T-helper 2 cell treated with Interferon-gamma antibody and Interleukin-4, amounts not matched to agents 5 μg/mL and 100 μg/mL, for 36 hours (primary cell): ENCODE results near the gene LRRC4B.

ENCODE experiments used
- DNase-seq: peaks from one replicate; pipeline ENCODE4 v3.0.0; 2021; ENCODE audit warnings: low spot score
- H3K27ac Mint-ChIP-seq: one replicate; pipeline ENCODE4 v1.8.0; 2021; ENCODE audit warnings: mild to moderate bottlenecking, mixed read lengths
- H3K27me3 Mint-ChIP-seq: one replicate; pipeline ENCODE4 v1.8.0; 2021; ENCODE audit warnings: low read depth, mixed read lengths
- H3K36me3 Mint-ChIP-seq: one replicate; pipeline ENCODE4 v1.8.0; 2021; ENCODE audit warnings: low read depth, mixed read lengths
- H3K4me1 Mint-ChIP-seq: one replicate; pipeline ENCODE4 v1.8.0; 2021; ENCODE audit warnings: low read depth, mixed read lengths
- H3K4me3 Mint-ChIP-seq: one replicate; pipeline ENCODE4 v1.8.0; 2022; ENCODE audit warnings: mild to moderate bottlenecking, moderate library complexity, mixed read lengths
- H3K9me3 Mint-ChIP-seq: one replicate; pipeline ENCODE4 v1.8.0; 2021; ENCODE audit warnings: mixed read lengths

Gene LRRC4B

DNA sequence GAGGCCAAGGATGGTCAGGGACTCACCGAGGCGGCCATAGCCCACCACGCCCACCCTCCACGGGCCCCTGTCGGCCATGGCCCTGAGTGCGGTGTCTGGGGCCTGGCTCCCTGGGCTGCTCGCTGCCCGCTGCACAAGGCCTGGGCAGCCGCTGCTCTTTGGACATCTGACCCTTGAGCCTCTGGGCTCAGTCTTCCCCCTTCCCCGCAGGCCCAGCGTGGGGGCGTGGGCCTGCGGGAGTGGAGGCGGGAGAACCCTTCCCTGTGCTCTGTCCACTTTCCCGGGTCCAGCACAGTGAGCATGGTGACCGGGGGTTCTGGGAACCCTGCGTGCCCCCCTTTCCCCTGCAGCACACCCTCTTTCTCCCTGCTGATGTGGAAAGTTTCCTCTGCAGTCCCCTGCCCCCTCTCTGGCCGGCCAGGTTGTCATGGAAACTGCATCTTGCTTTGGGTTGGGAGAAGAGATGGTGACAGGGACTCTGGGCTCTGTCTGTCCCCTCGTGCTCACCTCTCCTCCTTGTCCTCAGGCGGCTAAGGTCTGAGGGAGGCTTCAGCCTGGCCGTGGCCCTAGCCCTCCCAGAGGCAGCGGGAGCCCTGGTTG, 54.4 kb downstream of the LRRC4B start, which contains the start of gene ASPDH:
TSS of gene ASPDH (minus strand) at position 168 of the 600 bp plus-strand sequence. CDS start at position 78, 90 bp downstream.
- H3K27me3 Mint-ChIP-seq, result no peaks in the 10 kb centered on the region
- H3K36me3 Mint-ChIP-seq, result peaks cover under 1% of the 10 kb centered on the region
- no peak for DNase-seq
- H3K4me3 Mint-ChIP-seq, result peak within 1 kb of the TSS; percentile 49
- peak within 1 kb of the TSS; percentile 57 for H3K27ac Mint-ChIP-seq
- H3K4me1 Mint-ChIP-seq, result peaks cover 11% of the 10 kb centered on the region
- no peaks in the 10 kb centered on the region for H3K9me3 Mint-ChIP-seq

DNA sequence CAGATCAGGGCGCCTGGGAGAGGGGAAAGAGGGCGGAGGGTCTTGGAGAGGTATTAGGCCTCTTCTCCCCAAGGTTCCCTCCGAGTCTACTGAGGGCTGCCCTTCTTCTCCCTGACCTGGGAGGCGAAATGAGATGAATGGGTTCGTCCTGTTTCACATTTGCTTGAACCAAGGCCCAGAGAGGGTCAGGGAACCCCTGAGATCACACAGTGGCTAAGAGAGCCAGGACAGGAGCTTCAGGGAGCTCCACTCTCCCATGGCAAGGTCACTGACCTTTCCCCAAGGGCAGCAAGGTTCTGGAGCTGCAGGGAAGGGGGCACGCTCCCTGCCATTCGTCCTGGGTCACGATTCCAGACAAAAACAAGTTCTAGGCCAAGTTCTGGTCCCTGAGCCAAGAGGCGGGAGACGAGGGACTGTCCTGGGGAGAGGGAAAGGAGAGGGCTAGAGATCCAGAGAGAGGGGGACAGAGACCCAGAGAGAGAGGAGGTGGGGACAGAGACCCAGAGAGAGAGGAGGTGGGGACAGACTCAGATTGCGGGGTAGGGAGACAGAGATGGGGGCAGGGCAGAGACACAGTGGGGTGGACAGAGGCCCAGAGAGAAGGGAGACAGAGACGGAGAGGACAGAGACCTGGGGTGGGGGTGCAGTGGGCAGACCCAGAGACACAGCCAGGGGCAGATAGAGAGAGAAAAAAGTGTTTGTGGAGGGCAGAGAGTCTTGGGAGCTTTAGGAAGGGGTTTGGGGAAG, 55.1 kb downstream of the LRRC4B start:
- H3K9me3 Mint-ChIP-seq, result no peaks in the 10 kb centered on the region
- no peak for DNase-seq
- peaks cover 11% of the 10 kb centered on the region for H3K4me1 Mint-ChIP-seq
- H3K27me3 Mint-ChIP-seq, result no peaks in the 10 kb centered on the region
- H3K36me3 Mint-ChIP-seq, result peaks cover 3% of the 10 kb centered on the region
- H3K27ac Mint-ChIP-seq, result peak overlapping the region; percentile 45
- H3K4me3 Mint-ChIP-seq, result peak overlapping the region; percentile 49

DNA sequence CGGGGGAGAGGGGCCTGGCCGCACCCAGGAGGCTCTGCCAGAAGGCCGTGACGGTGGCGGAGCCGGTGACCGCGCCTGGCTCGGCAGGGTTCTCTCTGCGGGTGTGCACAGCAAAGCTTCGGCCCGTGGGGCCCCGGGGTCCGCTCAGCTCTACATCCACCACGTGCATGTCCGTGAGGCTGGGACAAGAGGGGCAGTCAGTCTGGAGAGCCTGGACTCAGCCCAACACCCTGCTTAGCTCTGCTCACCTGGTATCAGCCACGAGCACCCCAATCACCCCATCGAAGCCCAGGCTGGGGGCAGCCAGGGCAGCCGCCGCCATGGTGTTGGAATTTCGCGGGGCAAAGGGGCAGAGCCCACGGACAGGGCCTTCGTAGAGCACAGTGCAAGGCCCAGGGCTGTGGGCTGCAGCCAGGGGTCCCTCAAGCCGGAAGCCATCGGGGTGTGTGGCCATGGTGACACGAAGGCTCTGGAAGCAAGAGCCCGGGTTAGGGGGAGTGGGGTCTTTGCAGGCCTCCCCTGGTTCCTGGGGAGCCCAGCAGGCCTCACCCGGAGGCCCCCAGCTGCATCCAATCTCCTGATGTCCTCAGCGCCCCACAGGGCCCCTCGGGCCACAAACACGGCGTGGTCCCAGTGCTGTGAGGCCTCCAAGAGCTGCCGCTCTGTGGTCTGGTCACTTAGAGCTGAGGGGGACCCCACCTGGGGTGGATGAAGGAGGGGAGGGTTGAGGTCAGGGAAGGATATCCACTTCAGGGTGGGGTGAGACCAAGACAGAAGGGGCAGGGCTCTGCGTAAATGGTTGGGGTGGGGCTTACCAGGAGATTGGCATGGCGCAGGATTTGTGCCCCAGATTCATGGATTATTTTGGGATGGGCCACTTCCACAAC, 55.9 kb downstream of the LRRC4B start:
- H3K9me3 Mint-ChIP-seq, result no peaks in the 10 kb centered on the region
- no peak for DNase-seq
- H3K27me3 Mint-ChIP-seq, result no peaks in the 10 kb centered on the region

DNA sequence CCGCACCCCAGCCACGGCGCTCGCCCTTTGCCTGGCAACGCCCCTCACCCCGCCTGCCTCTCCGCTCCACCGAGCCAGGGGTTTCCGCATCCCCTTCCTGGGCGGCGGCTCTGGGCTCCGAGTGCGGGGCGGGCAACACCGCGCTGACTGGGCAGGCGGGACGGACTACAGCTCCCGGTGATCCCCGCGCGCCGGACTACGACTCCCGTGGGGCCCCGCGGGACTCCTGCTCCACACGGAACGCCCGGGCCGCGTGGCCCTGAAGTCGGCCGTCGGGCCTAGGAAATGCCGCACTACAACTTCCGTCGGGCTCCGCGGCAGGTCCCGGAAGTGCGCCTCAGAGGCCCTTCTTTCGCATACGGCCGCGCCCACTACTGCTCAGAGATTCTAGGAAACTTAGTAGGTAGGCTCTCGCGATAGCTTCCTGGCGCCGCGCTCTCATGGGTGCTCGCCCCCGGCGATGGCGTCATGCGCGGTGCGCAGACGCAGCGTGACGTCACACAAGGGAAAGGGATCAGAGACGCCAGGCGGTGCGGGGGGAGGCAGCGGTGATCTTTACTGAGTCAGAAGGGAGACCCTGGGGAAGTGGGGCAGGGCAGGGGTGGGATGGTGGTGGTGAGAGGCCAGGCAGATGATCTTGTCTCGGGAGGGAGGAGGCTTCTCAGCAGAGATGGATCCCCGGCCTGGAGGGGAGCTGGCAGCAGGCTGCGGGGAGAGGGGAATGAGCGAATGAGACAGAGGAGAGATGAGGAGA, 57.0 kb downstream of the LRRC4B start, which contains the start of gene JOSD2:
TSS of gene JOSD2 (minus strand) at position 123 of the 754 bp plus-strand sequence. CDS start 760 bp downstream, outside the sequence.
- no peaks in the 10 kb centered on the region for H3K9me3 Mint-ChIP-seq
- H3K27me3 Mint-ChIP-seq, result no peaks in the 10 kb centered on the region
- peak within 1 kb of the TSS; percentile 100 for H3K27ac Mint-ChIP-seq
- H3K36me3 Mint-ChIP-seq, result peaks cover 3% of the 10 kb centered on the region
- peaks cover 11% of the 10 kb centered on the region for H3K4me1 Mint-ChIP-seq
- peak within 1 kb of the TSS; percentile 98 for H3K4me3 Mint-ChIP-seq
- peak; percentile 98 for DNase-seq

More for the DNA sequence above, 55.9 kb downstream of the LRRC4B start:
- Mint-ChIP-seq H3K36me3 (peaks cover 3% of the 10 kb centered on the region), H3K27ac (no peak overlapping the region), H3K4me1 (peaks cover 11% of the 10 kb centered on the region), H3K4me3 (no peak overlapping the region)

DNA sequence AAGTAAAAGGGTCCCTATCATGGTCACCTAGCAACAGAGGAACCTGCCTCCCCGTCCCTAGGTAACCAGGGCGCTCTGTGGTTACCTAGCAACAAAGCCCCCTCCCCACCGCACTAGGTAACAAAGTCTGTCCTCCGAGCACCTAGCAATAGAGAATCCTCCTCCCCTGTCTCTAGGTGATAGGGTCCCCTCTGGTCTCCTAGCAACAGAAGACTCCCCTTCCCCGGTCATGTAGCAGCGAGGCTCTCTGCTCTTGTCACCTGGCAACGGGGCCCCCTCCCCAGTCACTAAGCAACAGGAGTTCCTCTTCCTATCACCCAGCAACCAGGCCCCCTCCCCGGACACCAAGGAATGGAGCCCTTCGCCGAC, 57.6 kb downstream of the LRRC4B start:
- H3K36me3 Mint-ChIP-seq, result peaks cover 3% of the 10 kb centered on the region
- DNase-seq, result no peak
- H3K27ac Mint-ChIP-seq, result peak overlapping the region; percentile 100
- peak overlapping the region; percentile 98 for H3K4me3 Mint-ChIP-seq
- H3K4me1 Mint-ChIP-seq, result peaks cover 11% of the 10 kb centered on the region
- no peaks in the 10 kb centered on the region for H3K27me3 Mint-ChIP-seq
- H3K9me3 Mint-ChIP-seq, result no peaks in the 10 kb centered on the region

DNA sequence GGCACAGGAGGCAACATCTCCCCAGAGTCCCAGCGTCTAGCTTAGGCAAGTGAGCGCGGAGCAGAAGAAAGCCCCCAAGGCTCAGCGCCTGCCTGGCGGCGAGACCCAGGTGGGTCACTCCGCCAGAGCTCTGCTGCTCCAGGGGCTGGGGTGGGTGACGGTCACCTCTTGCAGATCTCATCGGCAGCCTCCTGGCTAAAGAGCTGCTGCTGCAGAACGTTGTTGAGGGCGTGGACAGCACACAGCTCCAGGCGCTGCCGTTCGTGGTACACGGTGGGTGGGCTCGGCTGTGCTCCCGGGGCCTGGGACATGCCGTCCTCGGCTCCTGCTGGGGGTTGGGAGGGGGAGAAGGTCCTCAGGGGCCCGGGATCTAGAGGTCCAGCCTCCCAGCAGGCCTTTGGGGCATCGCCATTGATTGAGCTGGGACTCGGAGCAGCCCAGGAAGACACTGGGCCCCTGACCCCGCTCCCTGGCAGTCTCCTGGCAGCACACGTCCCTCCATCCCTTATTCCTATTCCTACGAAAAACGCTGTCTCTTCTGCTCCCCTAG, 58.0 kb downstream of the LRRC4B start:
- H3K27ac Mint-ChIP-seq, result peak overlapping the region; percentile 100
- peak overlapping the region; percentile 98 for H3K4me3 Mint-ChIP-seq
- peaks cover 3% of the 10 kb centered on the region for H3K36me3 Mint-ChIP-seq
- H3K27me3 Mint-ChIP-seq, result no peaks in the 10 kb centered on the region
- H3K9me3 Mint-ChIP-seq, result no peaks in the 10 kb centered on the region
- H3K4me1 Mint-ChIP-seq, result peaks cover 11% of the 10 kb centered on the region
- DNase-seq, result no peak

DNA sequence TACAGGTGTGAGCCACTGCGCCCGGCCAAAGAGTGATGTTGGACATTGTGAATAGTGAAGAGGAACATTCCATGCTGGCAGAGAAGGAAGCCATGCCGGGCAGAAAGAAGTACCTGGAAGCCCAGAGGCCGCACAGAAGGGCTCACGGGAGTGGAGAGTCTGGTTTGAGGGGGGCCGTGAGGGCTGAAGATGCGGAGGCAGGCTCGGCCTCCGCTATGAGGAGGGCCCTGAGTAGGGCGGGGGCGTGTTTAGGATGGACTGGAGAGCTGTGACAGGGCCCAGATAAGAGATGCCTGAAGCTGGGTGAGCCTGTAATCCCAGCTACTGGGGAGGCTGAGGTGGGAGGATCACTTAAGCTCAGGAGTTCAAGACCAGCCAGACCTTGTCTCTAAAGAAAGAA, 58.9 kb downstream of the LRRC4B start:
- no peak for DNase-seq
- Mint-ChIP-seq H3K36me3 (peaks cover 3% of the 10 kb centered on the region), H3K27ac (peak overlapping the region; percentile 69), H3K4me1 (peaks cover 11% of the 10 kb centered on the region), H3K4me3 (peak overlapping the region; percentile 45), H3K9me3 (no peaks in the 10 kb centered on the region), H3K27me3 (no peaks in the 10 kb centered on the region)

DNA sequence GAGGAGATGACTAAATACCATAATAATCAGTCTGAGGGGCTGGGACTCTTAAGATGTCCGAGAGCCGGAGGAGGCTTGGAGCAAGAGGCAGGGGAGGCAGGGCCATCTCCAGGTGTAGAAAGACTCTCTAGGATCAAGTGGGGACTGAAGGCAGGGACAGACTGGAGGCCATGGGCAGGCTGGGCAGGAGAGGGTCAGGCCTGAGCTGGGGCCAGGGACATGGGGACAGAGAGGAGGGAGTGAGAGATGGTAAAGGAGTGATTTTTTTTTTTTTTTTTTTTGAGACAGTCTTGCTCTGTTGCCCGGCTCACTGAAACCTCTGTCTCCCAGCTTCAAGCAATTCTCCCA, 59.4 kb downstream of the LRRC4B start:
- peaks cover 11% of the 10 kb centered on the region for H3K4me1 Mint-ChIP-seq
- DNase-seq, result no peak
- H3K27ac Mint-ChIP-seq, result peak overlapping the region; percentile 66
- peak overlapping the region; percentile 27 for H3K4me3 Mint-ChIP-seq
- peaks cover 3% of the 10 kb centered on the region for H3K36me3 Mint-ChIP-seq
- no peaks in the 10 kb centered on the region for H3K9me3 Mint-ChIP-seq
- no peaks in the 10 kb centered on the region for H3K27me3 Mint-ChIP-seq

DNA sequence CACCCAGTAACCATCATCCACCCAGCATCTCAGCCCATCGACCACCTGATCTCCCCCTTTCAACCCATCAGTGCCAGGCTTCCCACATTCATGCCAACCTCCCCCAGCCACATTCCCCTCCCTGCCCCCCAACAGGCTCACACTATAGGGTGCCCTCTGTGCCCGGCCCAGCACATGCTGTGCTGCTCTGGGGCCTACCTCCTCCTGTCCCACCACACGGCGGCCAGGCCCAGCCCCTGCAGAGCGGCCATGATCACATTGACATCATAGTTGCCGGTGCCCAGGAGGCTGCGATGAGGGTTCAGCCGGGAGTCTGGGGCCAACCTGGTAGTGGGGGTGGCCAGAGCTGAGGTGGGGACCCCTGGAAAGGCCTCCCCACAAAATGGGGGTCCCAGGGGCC, 60.9 kb downstream of the LRRC4B start:
- H3K9me3 Mint-ChIP-seq, result no peaks in the 10 kb centered on the region
- DNase-seq, result no peak
- no peak overlapping the region for H3K27ac Mint-ChIP-seq
- H3K4me3 Mint-ChIP-seq, result no peak overlapping the region
- no peaks in the 10 kb centered on the region for H3K27me3 Mint-ChIP-seq
- peaks cover 11% of the 10 kb centered on the region for H3K4me1 Mint-ChIP-seq
- peaks cover 3% of the 10 kb centered on the region for H3K36me3 Mint-ChIP-seq

DNA sequence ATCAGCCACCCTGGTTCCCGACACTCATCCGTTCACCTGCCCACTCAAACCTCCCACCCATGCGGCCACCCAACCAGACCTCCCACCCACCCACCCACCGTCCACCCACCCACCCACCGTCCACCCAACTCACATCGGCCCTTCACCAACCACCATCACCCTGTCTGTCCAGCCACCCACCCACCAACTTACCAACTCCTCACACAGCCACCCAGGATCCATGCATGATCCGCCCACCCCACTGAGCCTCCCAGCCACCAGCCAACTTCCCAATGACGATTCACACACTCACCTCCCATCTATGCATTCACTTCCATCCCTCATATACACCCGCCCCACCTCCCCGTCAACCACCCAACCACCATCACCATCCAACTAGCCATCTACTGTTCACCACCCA, 61.5 kb downstream of the LRRC4B start:
- Mint-ChIP-seq H3K4me1 (peaks cover 10% of the 10 kb centered on the region), H3K9me3 (no peaks in the 10 kb centered on the region), H3K4me3 (no peak overlapping the region), H3K27ac (no peak overlapping the region), H3K36me3 (peaks cover 3% of the 10 kb centered on the region), H3K27me3 (no peaks in the 10 kb centered on the region)
- DNase-seq, result no peak

DNA sequence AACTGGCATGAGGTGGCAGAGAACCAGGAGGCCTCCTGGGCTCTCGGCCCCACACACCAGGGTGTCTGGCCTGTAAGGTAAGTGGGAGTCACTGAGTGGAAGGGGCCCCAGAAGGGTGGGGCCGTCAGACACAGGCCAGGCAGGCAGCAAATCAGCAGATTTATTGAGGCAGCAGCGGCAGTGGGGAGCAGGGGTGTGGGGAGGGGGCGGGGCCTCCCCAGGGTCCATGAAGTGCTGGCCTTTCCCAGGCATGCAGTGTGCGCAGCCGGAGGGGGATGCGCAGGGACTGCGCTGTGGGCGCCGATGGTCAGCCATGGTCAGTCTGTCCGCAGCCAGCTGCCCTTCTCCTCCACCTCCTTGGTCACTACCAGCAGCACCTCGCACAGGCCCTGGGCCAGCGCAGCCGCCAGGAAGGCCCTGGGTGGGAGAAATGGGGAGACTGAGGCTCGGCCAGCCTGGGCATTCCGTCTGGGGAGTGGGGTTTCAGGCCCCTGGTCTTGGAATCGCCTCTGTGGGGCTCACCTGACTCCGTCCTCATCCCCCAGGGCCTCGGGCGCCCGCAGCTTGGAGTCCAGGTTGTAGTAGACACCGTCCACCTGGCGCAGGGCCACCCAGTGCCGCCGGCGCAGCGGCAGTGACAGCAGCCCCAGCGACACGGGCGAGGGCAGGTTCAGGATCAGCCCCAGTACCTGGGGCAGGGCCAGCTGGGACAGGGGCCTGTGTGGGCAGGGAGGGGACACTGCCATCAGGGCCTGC, 62.2 kb downstream of the LRRC4B start:
- H3K9me3 Mint-ChIP-seq, result no peaks in the 10 kb centered on the region
- peaks cover 3% of the 10 kb centered on the region for H3K36me3 Mint-ChIP-seq
- H3K4me3 Mint-ChIP-seq, result no peak overlapping the region
- no peak overlapping the region for H3K27ac Mint-ChIP-seq
- peaks cover 7% of the 10 kb centered on the region for H3K4me1 Mint-ChIP-seq
- DNase-seq, result no peak
- no peaks in the 10 kb centered on the region for H3K27me3 Mint-ChIP-seq

DNA sequence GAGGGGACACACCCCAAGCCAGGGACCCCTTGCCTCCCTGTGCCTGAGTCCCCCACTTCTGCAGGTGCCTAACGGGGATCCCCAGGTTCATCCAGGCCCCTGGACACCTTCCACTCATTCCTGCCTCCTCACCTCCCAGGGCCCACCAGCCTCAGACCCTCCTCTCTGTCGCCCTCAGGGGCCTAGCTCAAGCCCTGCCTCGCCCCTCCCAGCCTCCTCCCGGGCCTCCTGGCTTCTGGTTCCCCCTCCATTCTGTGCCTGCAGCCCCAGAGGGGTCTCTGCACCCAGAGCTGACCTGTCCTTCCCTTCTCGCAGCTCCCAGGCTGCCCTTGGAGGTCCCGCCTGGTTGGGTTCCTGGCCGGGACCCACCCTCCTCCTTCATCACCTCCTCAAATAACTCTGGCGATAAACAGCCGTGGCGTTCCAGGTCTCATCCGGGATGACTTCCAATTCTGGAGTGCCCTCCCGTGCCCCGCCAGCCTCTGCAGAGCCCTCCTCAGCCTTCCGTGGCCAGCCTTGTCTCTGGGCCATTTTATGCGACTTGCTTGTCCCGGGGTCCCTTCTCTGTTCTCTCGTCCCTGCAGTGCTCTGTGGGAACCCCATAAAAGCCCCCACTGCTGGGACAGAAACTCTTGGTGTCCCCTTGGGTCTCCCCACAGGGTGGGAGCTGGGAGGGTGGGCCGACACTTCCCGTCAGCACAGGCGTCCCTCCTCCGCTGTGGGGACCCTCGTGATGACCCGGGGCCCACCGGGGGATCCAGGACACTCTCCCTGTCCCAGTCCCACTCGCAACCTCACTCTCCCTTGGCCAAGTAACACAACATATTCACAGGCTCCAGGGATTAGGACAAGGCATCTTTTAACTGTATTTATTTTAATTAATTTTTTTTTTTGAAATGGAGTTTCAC, 66.4 kb downstream of the LRRC4B start:
- Mint-ChIP-seq H3K9me3 (no peaks in the 10 kb centered on the region), H3K27me3 (no peaks in the 10 kb centered on the region), H3K4me1 (no peaks in the 10 kb centered on the region), H3K4me3 (no peak overlapping the region), H3K27ac (no peak overlapping the region), H3K36me3 (no peaks in the 10 kb centered on the region)
- DNase-seq, result no peak
